Activated naive CD8-positive, alpha-beta T cell (primary cell): Measurements from ENCODE around the gene MRPS26.
"Not testable (repeated sequence)": the region's sequence is repeated elsewhere in the genome, so short reads cannot be mapped to it uniquely, and the experiment has no call there.

ENCODE experiments used
- H3K27ac Mint-ChIP-seq: one replicate; pipeline ENCODE4 v1.8.0; 2021; ENCODE audit warnings: mixed read lengths
- H3K27me3 Mint-ChIP-seq: one replicate; pipeline ENCODE4 v1.8.0; 2021; ENCODE audit warnings: mixed read lengths
- H3K36me3 Mint-ChIP-seq: one replicate; pipeline ENCODE4 v1.8.0; 2021; ENCODE audit warnings: mixed read lengths
- H3K4me1 Mint-ChIP-seq: one replicate; pipeline ENCODE4 v1.8.0; 2021; ENCODE audit warnings: low read depth, mixed read lengths
- H3K4me3 Mint-ChIP-seq: one replicate; pipeline ENCODE4 v1.8.0; 2021; ENCODE audit warnings: mild to moderate bottlenecking, mixed read lengths
- H3K9me3 Mint-ChIP-seq: one replicate; pipeline ENCODE4 v1.8.0; 2021; ENCODE audit warnings: low read depth, mixed read lengths

The MRPS26 gene

DNA sequence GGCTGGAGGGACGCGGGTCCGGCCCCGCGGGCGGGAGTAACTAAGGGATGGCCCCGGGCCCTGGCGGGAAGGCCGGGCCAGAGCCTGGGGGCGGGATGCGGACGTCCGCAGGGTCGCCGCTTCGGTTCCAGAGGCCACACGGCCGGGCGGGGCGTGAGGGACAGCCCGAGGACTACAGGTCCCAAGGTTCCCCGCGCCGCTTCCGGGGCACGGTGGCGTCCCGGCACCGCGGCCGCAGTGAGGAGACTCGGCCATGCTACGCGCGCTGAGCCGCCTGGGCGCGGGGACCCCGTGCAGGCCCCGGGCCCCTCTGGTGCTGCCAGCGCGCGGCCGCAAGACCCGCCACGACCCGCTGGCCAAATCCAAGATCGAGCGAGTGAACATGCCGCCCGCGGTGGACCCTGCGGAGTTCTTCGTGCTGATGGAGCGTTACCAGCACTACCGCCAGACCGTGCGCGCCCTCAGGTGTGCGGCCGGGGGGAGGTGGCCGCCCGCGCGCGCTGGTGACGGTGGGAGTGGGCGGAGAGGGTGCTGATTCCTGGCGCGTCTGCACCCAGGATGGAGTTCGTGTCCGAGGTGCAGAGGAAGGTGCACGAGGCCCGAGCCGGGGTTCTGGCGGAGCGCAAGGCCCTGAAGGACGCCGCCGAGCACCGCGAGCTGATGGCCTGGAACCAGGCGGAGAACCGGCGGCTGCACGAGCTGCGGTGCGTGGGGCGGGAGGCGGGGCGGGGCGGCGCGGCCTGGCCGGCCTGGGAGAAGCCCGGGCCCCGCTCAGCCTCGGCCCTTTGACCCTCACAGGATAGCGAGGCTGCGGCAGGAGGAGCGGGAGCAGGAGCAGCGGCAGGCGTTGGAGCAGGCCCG, at the start of gene MRPS26:
Gene MRPS26, plus strand, starts transcription at position 237 of the 861 bp plus-strand sequence. Its CDS starts 17 bp downstream, at position 254.
- Mint-ChIP-seq H3K9me3 (no peaks in the 10 kb centered on the region), H3K36me3 (peaks cover 7% of the 10 kb centered on the region), H3K27me3 (no peaks in the 10 kb centered on the region), H3K4me1 (peaks cover 18% of the 10 kb centered on the region), H3K27ac (peak within 1 kb of the TSS; percentile 76), H3K4me3 (peak within 1 kb of the TSS; percentile 95)

GRCh38 chr20:2998728-2999127, 47.1 kb upstream of the MRPS26 start:
- Mint-ChIP-seq H3K36me3 (no peaks in the 10 kb centered on the region), H3K27me3 (no peaks in the 10 kb centered on the region), H3K4me3 (no peak overlapping the region), H3K9me3 (no peaks in the 10 kb centered on the region), H3K27ac (peak overlapping the region; percentile 80), H3K4me1 (no peaks in the 10 kb centered on the region)

GRCh38 chr20:3000852-3001523, 44.9 kb upstream of the MRPS26 start:
- H3K36me3 Mint-ChIP-seq, result peaks cover 2% of the 10 kb centered on the region
- H3K9me3 Mint-ChIP-seq, result no peaks in the 10 kb centered on the region
- no peak overlapping the region for H3K4me3 Mint-ChIP-seq
- H3K4me1 Mint-ChIP-seq, result no peaks in the 10 kb centered on the region
- no peak overlapping the region for H3K27ac Mint-ChIP-seq
- no peaks in the 10 kb centered on the region for H3K27me3 Mint-ChIP-seq

- Mint-ChIP-seq H3K4me1 (peaks cover 1% of the 10 kb centered on the region), H3K27ac (no peak overlapping the region), H3K36me3 (peaks cover 6% of the 10 kb centered on the region), H3K27me3 (no peaks in the 10 kb centered on the region), H3K9me3 (no peaks in the 10 kb centered on the region), H3K4me3 (no peak overlapping the region)
These were observed 42.4 kb upstream of the MRPS26 start for GRCh38 chr20:3003416-3003815.

DNA sequence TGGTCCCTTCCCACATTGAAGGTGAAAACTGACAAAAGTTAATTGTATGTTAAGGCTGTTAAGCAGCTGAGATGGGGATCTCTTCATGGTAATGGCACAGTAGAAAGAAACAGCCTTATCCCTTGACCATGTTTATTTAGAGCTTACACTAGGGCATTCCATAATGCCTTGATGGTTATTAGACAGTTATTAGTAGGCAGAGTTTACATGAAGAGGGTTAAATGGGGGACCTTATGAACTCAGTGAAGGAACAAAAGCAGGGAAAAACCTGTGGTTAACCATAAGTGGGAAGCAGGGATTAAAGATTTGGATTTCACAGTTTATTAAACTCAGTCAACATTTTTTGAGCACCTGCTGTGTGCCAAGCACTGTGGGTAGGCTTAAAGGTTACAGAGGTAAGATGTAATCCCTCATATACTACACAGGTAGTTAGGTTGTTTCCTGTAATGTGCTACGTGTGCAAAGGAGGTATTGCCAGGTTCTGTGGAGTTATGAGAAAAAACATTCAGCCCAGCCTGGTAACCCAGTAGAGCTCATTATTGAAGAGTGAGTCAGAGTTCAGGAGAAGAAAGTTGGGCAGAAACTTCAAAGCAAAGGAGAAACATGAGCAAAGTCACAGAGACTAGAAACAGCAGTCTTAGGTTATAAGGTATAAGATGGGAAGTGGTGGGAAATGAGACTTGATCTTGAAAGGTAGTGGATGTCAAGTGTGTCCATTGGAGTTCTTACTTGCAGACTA, 34.7 kb upstream of the MRPS26 start:
- peaks cover 8% of the 10 kb centered on the region for H3K36me3 Mint-ChIP-seq
- H3K4me3 Mint-ChIP-seq, result no peak overlapping the region
- H3K27me3 Mint-ChIP-seq, result no peaks in the 10 kb centered on the region
- peaks cover 29% of the 10 kb centered on the region for H3K4me1 Mint-ChIP-seq
- peak overlapping the region; percentile 46 for H3K27ac Mint-ChIP-seq
- H3K9me3 Mint-ChIP-seq, result no peaks in the 10 kb centered on the region

DNA sequence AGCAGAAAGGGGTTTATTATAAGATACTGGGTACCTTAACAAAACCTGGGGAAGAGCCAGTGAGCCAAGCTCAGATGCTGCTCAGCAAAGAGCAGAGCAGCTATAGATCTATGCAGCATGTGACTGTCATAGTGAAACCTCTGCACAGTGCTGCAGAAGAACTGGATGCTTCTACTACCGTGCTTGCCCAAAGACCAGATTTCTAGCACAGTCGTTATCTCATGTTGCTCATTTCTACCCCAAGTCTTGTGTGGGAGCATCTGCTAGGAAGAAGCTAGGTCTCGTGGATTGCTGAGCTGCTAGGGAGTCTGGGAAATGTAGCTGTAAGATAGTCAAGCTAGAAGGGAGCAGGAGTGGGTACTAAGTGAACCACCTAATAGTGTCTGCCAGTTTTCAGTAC, 34.1 kb upstream of the MRPS26 start:
- Mint-ChIP-seq H3K4me1 (peaks cover 29% of the 10 kb centered on the region), H3K27ac (peak overlapping the region; percentile 46), H3K9me3 (no peaks in the 10 kb centered on the region), H3K4me3 (peak overlapping the region; percentile 24), H3K36me3 (peaks cover 8% of the 10 kb centered on the region), H3K27me3 (no peaks in the 10 kb centered on the region)

- H3K27me3 Mint-ChIP-seq, result no peaks in the 10 kb centered on the region
- H3K4me1 Mint-ChIP-seq, result peaks cover 27% of the 10 kb centered on the region
- H3K4me3 Mint-ChIP-seq, result no peak overlapping the region
- H3K9me3 Mint-ChIP-seq, result no peaks in the 10 kb centered on the region
- peaks cover 4% of the 10 kb centered on the region for H3K36me3 Mint-ChIP-seq
- no peak overlapping the region for H3K27ac Mint-ChIP-seq
These were observed 32.1 kb upstream of the MRPS26 start for GRCh38 chr20:3013771-3014170.

DNA sequence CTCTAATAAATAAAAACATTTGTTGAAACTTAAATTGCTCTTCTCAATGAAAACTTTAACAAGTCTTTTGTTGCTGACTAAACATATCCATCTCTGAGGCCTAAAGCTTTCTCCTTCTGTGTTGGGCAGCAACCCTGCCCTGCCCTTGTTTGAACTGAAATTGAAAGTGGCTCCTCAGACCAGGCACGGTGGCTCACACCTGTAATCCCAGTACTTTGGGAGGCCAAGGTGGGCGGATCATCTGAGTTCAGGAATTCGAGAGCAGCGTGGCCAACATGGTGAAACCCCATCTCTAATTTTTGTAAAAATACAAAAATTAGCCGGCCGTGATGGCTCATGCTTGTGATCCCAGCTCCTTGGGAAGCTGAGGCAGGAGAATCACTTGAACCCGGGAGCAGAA, 31.7 kb upstream of the MRPS26 start:
- Mint-ChIP-seq H3K27ac (no peak overlapping the region), H3K9me3 (no peaks in the 10 kb centered on the region), H3K27me3 (no peaks in the 10 kb centered on the region), H3K4me3 (no peak overlapping the region), H3K36me3 (peaks cover 2% of the 10 kb centered on the region), H3K4me1 (peaks cover 27% of the 10 kb centered on the region)

- Mint-ChIP-seq H3K27ac (peak overlapping the region; percentile 46), H3K4me3 (no peak overlapping the region), H3K4me1 (peaks cover 27% of the 10 kb centered on the region), H3K36me3 (peaks cover 2% of the 10 kb centered on the region), H3K27me3 (no peaks in the 10 kb centered on the region), H3K9me3 (no peaks in the 10 kb centered on the region)
These were observed 31.2 kb upstream of the MRPS26 start for GRCh38 chr20:3014662-3015061.

DNA sequence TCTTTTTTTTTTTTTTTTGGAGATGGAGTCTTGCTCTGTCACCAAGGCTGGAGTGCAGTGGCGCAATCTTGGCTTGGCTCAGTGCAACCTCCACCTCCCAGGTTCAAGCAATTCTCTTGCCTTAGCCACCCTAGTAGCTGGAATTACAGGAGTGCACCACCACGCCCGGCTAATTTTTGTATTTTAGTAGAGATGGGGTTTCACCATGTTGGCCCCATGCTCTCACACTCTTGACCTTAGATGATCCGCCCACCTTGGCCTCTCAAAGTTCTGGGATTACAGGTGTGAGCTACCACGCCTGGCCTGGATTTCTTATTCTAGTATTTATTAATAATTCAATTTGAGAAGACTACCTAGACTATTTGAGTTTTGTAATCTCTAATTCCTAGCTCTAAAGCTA, 30.6 kb upstream of the MRPS26 start:
- not testable (repeated sequence) for H3K4me3 Mint-ChIP-seq, H3K36me3 Mint-ChIP-seq

GRCh38 chr20:3021327-3021726, 24.5 kb upstream of the MRPS26 start:
- Mint-ChIP-seq H3K27ac (no peak overlapping the region), H3K36me3 (no peaks in the 10 kb centered on the region), H3K4me1 (no peaks in the 10 kb centered on the region), H3K4me3 (no peak overlapping the region), H3K27me3 (no peaks in the 10 kb centered on the region), H3K9me3 (no peaks in the 10 kb centered on the region)

More for the DNA sequence above, 30.6 kb upstream of the MRPS26 start:
- H3K27ac Mint-ChIP-seq, H3K27me3 Mint-ChIP-seq, H3K9me3 Mint-ChIP-seq: not testable (repeated sequence)
- peaks cover 27% of the 10 kb centered on the region for H3K4me1 Mint-ChIP-seq

GRCh38 chr20:3021777-3022176, 24.1 kb upstream of the MRPS26 start:
- H3K4me1 Mint-ChIP-seq, result no peaks in the 10 kb centered on the region
- no peaks in the 10 kb centered on the region for H3K9me3 Mint-ChIP-seq
- no peaks in the 10 kb centered on the region for H3K27me3 Mint-ChIP-seq
- no peak overlapping the region for H3K4me3 Mint-ChIP-seq
- H3K36me3 Mint-ChIP-seq, result no peaks in the 10 kb centered on the region
- no peak overlapping the region for H3K27ac Mint-ChIP-seq

- H3K4me3 Mint-ChIP-seq, H3K4me1 Mint-ChIP-seq, H3K27ac Mint-ChIP-seq, H3K27me3 Mint-ChIP-seq, H3K9me3 Mint-ChIP-seq, H3K36me3 Mint-ChIP-seq: not testable (repeated sequence)
These were observed 23.0 kb upstream of the MRPS26 start for GRCh38 chr20:3022559-3023490.

DNA sequence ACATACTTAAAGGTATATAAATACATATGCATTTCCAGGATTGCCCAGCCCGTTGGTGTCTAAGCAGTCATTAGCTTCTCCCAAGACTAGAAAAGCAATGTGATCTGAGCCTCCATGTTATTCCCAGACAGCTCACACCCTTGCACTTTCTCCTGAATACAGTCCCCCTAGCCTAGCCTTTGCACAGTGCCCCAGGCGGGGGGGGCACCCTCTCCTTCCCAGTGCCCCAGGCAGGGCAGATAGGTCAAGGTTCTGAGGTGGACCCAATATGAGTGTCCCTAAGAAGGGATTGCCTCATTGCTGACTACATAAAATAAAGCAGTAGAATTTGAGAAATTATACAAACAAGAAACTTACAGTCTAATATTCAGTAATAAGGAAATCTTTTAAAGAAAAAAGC, 17.9 kb upstream of the MRPS26 start:
- Mint-ChIP-seq H3K27ac (no peak overlapping the region), H3K36me3 (peaks cover 2% of the 10 kb centered on the region), H3K4me3 (no peak overlapping the region), H3K9me3 (no peaks in the 10 kb centered on the region), H3K4me1 (no peaks in the 10 kb centered on the region), H3K27me3 (no peaks in the 10 kb centered on the region)
